ENCODE measurements around the gene PIK3R1. TPM values are rescaled to one million over a fixed set of nuclear protein-coding genes. Genes with fewer than 3 reads are reported as not detected.

PIK3R1 gene
- total and polyA plus RNA-seq, 2 experiments from 2014 or later = 5.9 to 9.8 TPM

GRCh38 chr5:68220914-68221313, 5.4 kb downstream of the PIK3R1 start:
- peaks cover 3% of the 10 kb centered on the region; the same call in 2 of the 3 replicates for H3K9me3 Mint-ChIP-seq
- H2AFZ ChIP-seq = no peak overlapping the region
- H3K4me1 Mint-ChIP-seq = peaks cover 11% of the 10 kb centered on the region
- no peaks in the 10 kb centered on the region; the same call in 2 of the 3 replicates for H3K36me3 Mint-ChIP-seq (ENCODE audit: low read depth)
- H3K27ac Mint-ChIP-seq = no peak overlapping the region
- H3K36me3 ChIP-seq (ENCODE audit: insufficient read depth) = no peaks in the 10 kb centered on the region
- no peak for ATAC-seq
- no peak for DNase-seq (ENCODE audit: low spot score)
- no peaks in the 10 kb centered on the region for H3K9me2 ChIP-seq (ENCODE audit: insufficient read depth)
- H3K4me3 Mint-ChIP-seq = no peak overlapping the region
- H3K27me3 Mint-ChIP-seq (ENCODE audit: insufficient read depth, low read depth, poor library complexity) = peaks cover 26% of the 10 kb centered on the region
- peaks cover 10% of the 10 kb centered on the region for H3K4me1 ChIP-seq (ENCODE audit: insufficient read depth)
- H3K27me3 ChIP-seq (ENCODE audit: insufficient read depth) = peaks cover 43% of the 10 kb centered on the region
- H3K79me2 ChIP-seq (replicated peaks; ENCODE audit: insufficient read depth) = peaks cover 42% of the 10 kb centered on the region
- H3F3A ChIP-seq (replicated peaks; ENCODE audit: low read depth) = no peaks in the 10 kb centered on the region
- TF ChIP-seq ZNF462 (CRISPR knock-in tag; IDR thresholded peaks at IDR 0.05) = no peak
- no peak for TF ChIP-seq STAT1 (IDR thresholded peaks at IDR 0.05; ENCODE audit: unreplicated experiment)
- no peak for TF ChIP-seq EZH2phosphoT487 (IDR thresholded peaks at IDR 0.05; ENCODE audit: unreplicated experiment)
- no peak for TF ChIP-seq CREB1 (CRISPR knock-in tag; IDR thresholded peaks at IDR 0.05; ENCODE audit: low read depth)
- no peak for TF ChIP-seq ZNF114 (CRISPR knock-in tag; IDR thresholded peaks at IDR 0.05)
- TF ChIP-seq POLR2AphosphoS5 (IDR thresholded peaks at IDR 0.05; ENCODE audit: low read depth) = no peak
- no peak for TF ChIP-seq JUNB (IDR thresholded peaks at IDR 0.05; ENCODE audit: unreplicated experiment)
- TF ChIP-seq NANOG (IDR thresholded peaks at IDR 0.05; ENCODE audit: borderline replicate concordance) = no peak
- no peak for TF ChIP-seq CTCF (conservative IDR thresholded peaks at IDR 0.05; ENCODE audit: low read depth in 2 of 2)
- H3K27ac ChIP-seq (ENCODE audit: low read depth) = no peak overlapping the region
- H4K20me1 ChIP-seq (replicated peaks; ENCODE audit: insufficient read depth) = peaks cover 40% of the 10 kb centered on the region
- no peak overlapping the region for H3K4me2 ChIP-seq
- no peak overlapping the region for H3K4me3 ChIP-seq
